ENCODE results near the gene LRPPRC. TPM values are rescaled to one million over a fixed set of nuclear protein-coding genes. Genes with fewer than 3 reads are reported as not detected.
"Not testable (repeated sequence)": the region's sequence is repeated elsewhere in the genome, so short reads cannot be mapped to it uniquely, and the experiment has no call there.

The LRPPRC gene
- total RNA-seq, 1 donor from 2014 or later: 150 TPM

GRCh38 chr2:43937269-43937820 lies 58.4 kb downstream of the LRPPRC start:
- no peak for DNase-seq (ENCODE audit: low spot score)
- Mint-ChIP-seq H3K27me3 (ENCODE audit: insufficient read depth) (no peaks in the 10 kb centered on the region), H3K4me1 (ENCODE audit: low read depth) (peaks cover 4% of the 10 kb centered on the region), H3K4me3 (no peak overlapping the region), H3K27ac (no peak overlapping the region), H3K36me3 (ENCODE audit: low read depth) (peaks cover 25% of the 10 kb centered on the region), H3K9me3 (no peaks in the 10 kb centered on the region)
- intact Hi-C loops (cut with micrococcal nuclease): no loop called here

DNA sequence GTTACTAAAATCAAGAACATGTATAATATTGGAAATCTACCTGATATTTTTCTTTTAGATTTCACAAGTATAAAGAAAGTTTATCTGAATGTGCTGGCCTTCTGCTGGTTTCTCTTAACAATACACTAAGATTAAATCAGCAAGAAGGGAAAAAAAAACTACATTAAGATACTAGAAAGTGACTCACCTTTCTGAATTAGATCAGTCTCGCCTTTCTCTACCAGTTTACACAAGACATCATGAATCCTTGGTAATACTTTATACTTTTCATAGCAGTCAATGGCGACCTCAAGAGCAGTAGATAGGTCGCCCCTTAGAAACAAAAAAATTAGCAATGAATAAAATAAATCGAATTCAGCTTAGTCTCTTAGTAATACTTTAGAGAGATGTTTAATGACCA lies 61.2 kb downstream of the LRPPRC start:
- no peak overlapping the region for H3K4me3 Mint-ChIP-seq
- peak overlapping the region; percentile 44 for H3K27ac Mint-ChIP-seq
- intact Hi-C loops (cut with micrococcal nuclease): no loop called here
- no peak for DNase-seq (ENCODE audit: low spot score)
- no peaks in the 10 kb centered on the region for H3K27me3 Mint-ChIP-seq (ENCODE audit: insufficient read depth)
- H3K36me3 Mint-ChIP-seq (ENCODE audit: low read depth): peaks cover 36% of the 10 kb centered on the region
- peaks cover 13% of the 10 kb centered on the region for H3K4me1 Mint-ChIP-seq (ENCODE audit: low read depth)
- no peaks in the 10 kb centered on the region for H3K9me3 Mint-ChIP-seq

DNA sequence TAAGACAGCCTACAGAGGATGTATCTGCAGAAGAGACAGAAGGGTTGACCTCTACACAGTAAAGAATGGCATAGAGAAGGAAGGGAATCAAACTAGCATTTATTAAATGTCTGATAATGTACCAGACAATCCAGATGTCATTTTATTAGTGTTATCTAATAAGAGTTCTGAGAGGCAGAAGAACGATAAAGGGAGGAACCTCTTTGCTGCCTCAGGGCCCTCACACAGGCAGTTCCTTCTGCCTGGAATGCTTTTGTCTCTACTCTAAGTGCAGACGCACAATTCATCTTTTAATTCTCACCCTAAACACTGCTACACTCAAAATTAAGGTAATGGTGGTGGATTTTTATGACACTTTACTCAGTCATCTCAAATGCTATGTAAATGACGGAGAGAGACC lies 64.5 kb downstream of the LRPPRC start:
- DNase-seq (ENCODE audit: low spot score): no peak
- peaks cover 41% of the 10 kb centered on the region for H3K36me3 Mint-ChIP-seq (ENCODE audit: low read depth)
- H3K27ac Mint-ChIP-seq: no peak overlapping the region
- no peaks in the 10 kb centered on the region for H3K27me3 Mint-ChIP-seq (ENCODE audit: insufficient read depth)
- no peaks in the 10 kb centered on the region for H3K9me3 Mint-ChIP-seq
- H3K4me3 Mint-ChIP-seq: no peak overlapping the region
- H3K4me1 Mint-ChIP-seq (ENCODE audit: low read depth): peaks cover 28% of the 10 kb centered on the region
- intact Hi-C loops (cut with micrococcal nuclease): no loop called here

- H3K4me1 Mint-ChIP-seq (ENCODE audit: low read depth): peaks cover 23% of the 10 kb centered on the region
- no peaks in the 10 kb centered on the region for H3K27me3 Mint-ChIP-seq (ENCODE audit: insufficient read depth)
- no peak overlapping the region for H3K27ac Mint-ChIP-seq
- DNase-seq (ENCODE audit: low spot score): no peak
- H3K36me3 Mint-ChIP-seq (ENCODE audit: low read depth): peaks cover 46% of the 10 kb centered on the region
- intact Hi-C loops (cut with micrococcal nuclease): no loop called here
- H3K9me3 Mint-ChIP-seq: no peaks in the 10 kb centered on the region
- H3K4me3 Mint-ChIP-seq: peak overlapping the region; percentile 65
Observed at GRCh38 chr2:43927442-43927841, 68.3 kb downstream of the LRPPRC start.

- Mint-ChIP-seq H3K4me3 (no peak overlapping the region), H3K27me3 (ENCODE audit: insufficient read depth) (no peaks in the 10 kb centered on the region), H3K9me3 (no peaks in the 10 kb centered on the region), H3K4me1 (ENCODE audit: low read depth) (peaks cover 20% of the 10 kb centered on the region), H3K27ac (no peak overlapping the region), H3K36me3 (ENCODE audit: low read depth) (peaks cover 41% of the 10 kb centered on the region)
- intact Hi-C loops (cut with micrococcal nuclease): no loop called here
- no peak for DNase-seq (ENCODE audit: low spot score)
Observed at GRCh38 chr2:43925431-43925830, 70.4 kb downstream of the LRPPRC start.

DNA sequence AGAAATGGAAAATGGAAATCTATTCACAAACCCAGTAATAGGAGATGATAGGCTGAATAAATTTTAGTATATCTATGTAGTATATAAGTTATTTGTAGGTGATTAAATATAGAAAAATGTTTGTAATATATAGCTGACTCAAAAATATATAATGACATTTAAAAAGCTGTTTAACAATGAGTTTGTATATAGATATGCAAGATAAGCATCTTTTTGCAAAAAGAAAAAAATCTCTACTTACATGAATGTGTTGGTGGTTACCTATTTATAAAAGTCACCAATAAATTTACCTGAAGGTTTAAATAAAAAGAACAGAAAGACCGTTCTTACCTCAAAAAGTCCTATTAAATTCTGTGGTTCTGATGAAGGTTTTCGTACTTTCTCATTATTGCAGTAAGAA lies 71.3 kb downstream of the LRPPRC start:
- Mint-ChIP-seq H3K9me3 (no peaks in the 10 kb centered on the region), H3K27me3 (ENCODE audit: insufficient read depth) (no peaks in the 10 kb centered on the region), H3K27ac (no peak overlapping the region), H3K4me1 (ENCODE audit: low read depth) (peaks cover 14% of the 10 kb centered on the region), H3K4me3 (no peak overlapping the region), H3K36me3 (ENCODE audit: low read depth) (peaks cover 34% of the 10 kb centered on the region)
- no peak for DNase-seq (ENCODE audit: low spot score)
- intact Hi-C loops (cut with micrococcal nuclease): no loop called here

- not testable (repeated sequence) for H3K9me3 Mint-ChIP-seq; DNase-seq (ENCODE audit: low spot score); H3K4me1 Mint-ChIP-seq (ENCODE audit: low read depth); H3K27me3 Mint-ChIP-seq (ENCODE audit: insufficient read depth); H3K4me3 Mint-ChIP-seq; H3K27ac Mint-ChIP-seq
- H3K36me3 Mint-ChIP-seq (ENCODE audit: low read depth): peaks cover 38% of the 10 kb centered on the region
- intact Hi-C loops (cut with micrococcal nuclease): loop anchor here (5.0 kb wide), 1 partner anchor 51 kb away; no protein-coding TSS in a partner anchor
Observed at GRCh38 chr2:43911136-43911790, 84.5 kb downstream of the LRPPRC start.

GRCh38 chr2:43906448-43907109 lies 89.2 kb downstream of the LRPPRC start:
- H3K4me3 Mint-ChIP-seq: no peak overlapping the region
- intact Hi-C loops (cut with micrococcal nuclease): no loop called here
- DNase-seq (ENCODE audit: low spot score): no peak
- H3K4me1 Mint-ChIP-seq (ENCODE audit: low read depth): peaks cover 5% of the 10 kb centered on the region
- H3K27me3 Mint-ChIP-seq (ENCODE audit: insufficient read depth): no peaks in the 10 kb centered on the region
- H3K36me3 Mint-ChIP-seq (ENCODE audit: low read depth): peaks cover 48% of the 10 kb centered on the region
- H3K9me3 Mint-ChIP-seq: no peaks in the 10 kb centered on the region
- no peak overlapping the region for H3K27ac Mint-ChIP-seq

- H3K36me3 Mint-ChIP-seq (ENCODE audit: low read depth): peaks cover 46% of the 10 kb centered on the region
- H3K4me1 Mint-ChIP-seq (ENCODE audit: low read depth): peaks cover 5% of the 10 kb centered on the region
- no peaks in the 10 kb centered on the region for H3K9me3 Mint-ChIP-seq
- H3K27ac Mint-ChIP-seq: no peak overlapping the region
- H3K27me3 Mint-ChIP-seq (ENCODE audit: insufficient read depth): no peaks in the 10 kb centered on the region
- intact Hi-C loops (cut with micrococcal nuclease): no loop called here
- no peak for DNase-seq (ENCODE audit: low spot score)
- H3K4me3 Mint-ChIP-seq: no peak overlapping the region
Observed at GRCh38 chr2:43905871-43906270, 89.9 kb downstream of the LRPPRC start.

DNA sequence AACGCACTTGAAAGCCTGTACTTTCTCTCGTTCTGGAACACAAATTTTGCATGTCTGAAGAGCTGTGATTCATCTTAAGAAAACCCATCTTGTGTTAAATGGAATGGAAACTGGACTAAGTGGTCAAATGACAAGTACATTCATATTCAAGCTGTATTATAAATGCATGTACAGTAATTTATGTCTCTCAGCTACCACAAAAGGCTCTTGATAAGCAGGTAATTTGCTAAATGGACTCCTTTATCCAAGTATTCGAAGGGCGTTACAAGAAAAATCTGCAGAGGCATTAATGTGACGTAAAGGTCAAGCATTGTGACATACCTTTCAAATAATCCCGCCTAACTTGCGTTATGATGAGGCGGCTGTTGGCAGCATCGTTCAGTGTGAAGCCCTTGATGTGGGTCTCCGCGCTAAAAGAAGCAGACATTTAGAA lies 90.4 kb downstream of the LRPPRC start:
- H3K36me3 Mint-ChIP-seq (ENCODE audit: low read depth): peaks cover 49% of the 10 kb centered on the region
- H3K27ac Mint-ChIP-seq: no peak overlapping the region
- intact Hi-C loops (cut with micrococcal nuclease): no loop called here
- H3K9me3 Mint-ChIP-seq: no peaks in the 10 kb centered on the region
- DNase-seq (ENCODE audit: low spot score): no peak
- no peak overlapping the region for H3K4me3 Mint-ChIP-seq
- peaks cover 5% of the 10 kb centered on the region for H3K4me1 Mint-ChIP-seq (ENCODE audit: low read depth)
- H3K27me3 Mint-ChIP-seq (ENCODE audit: insufficient read depth): no peaks in the 10 kb centered on the region

- no peaks in the 10 kb centered on the region for H3K4me1 Mint-ChIP-seq (ENCODE audit: low read depth)
- no peak overlapping the region for H3K4me3 Mint-ChIP-seq
- H3K36me3 Mint-ChIP-seq (ENCODE audit: low read depth): peaks cover 27% of the 10 kb centered on the region
- H3K27me3 Mint-ChIP-seq (ENCODE audit: insufficient read depth): no peaks in the 10 kb centered on the region
- intact Hi-C loops (cut with micrococcal nuclease): no loop called here
- no peak overlapping the region for H3K27ac Mint-ChIP-seq
- H3K9me3 Mint-ChIP-seq: no peaks in the 10 kb centered on the region
- DNase-seq (ENCODE audit: low spot score): no peak
Observed at GRCh38 chr2:43899589-43899988, 96.2 kb downstream of the LRPPRC start.

GRCh38 chr2:43898838-43899346 lies 96.9 kb downstream of the LRPPRC start:
- H3K27me3 Mint-ChIP-seq (ENCODE audit: insufficient read depth): no peaks in the 10 kb centered on the region
- no peak for DNase-seq (ENCODE audit: low spot score)
- no peaks in the 10 kb centered on the region for H3K9me3 Mint-ChIP-seq
- intact Hi-C loops (cut with micrococcal nuclease): no loop called here
- no peak overlapping the region for H3K4me3 Mint-ChIP-seq
- no peak overlapping the region for H3K27ac Mint-ChIP-seq
- H3K36me3 Mint-ChIP-seq (ENCODE audit: low read depth): peaks cover 26% of the 10 kb centered on the region
- H3K4me1 Mint-ChIP-seq (ENCODE audit: low read depth): no peaks in the 10 kb centered on the region

- DNase-seq (ENCODE audit: low spot score): no peak
- intact Hi-C loops (cut with micrococcal nuclease): no loop called here
- no peaks in the 10 kb centered on the region for H3K4me1 Mint-ChIP-seq (ENCODE audit: low read depth)
- H3K27me3 Mint-ChIP-seq (ENCODE audit: insufficient read depth): no peaks in the 10 kb centered on the region
- H3K27ac Mint-ChIP-seq: no peak overlapping the region
- H3K9me3 Mint-ChIP-seq: no peaks in the 10 kb centered on the region
- peaks cover 30% of the 10 kb centered on the region for H3K36me3 Mint-ChIP-seq (ENCODE audit: low read depth)
- no peak overlapping the region for H3K4me3 Mint-ChIP-seq
Observed at GRCh38 chr2:43898134-43898837, 97.5 kb downstream of the LRPPRC start.
